Immature natural killer cell (primary cell): ENCODE data around the gene TNKS2. TPM values are rescaled to one million over a fixed set of nuclear protein-coding genes. Genes with fewer than 3 reads are reported as not detected.
A peak's percentile ranks its signal among the peaks of the same experiment; 100 is the strongest.
"Not testable (repeated sequence)": the region's sequence is repeated elsewhere in the genome, so short reads cannot be mapped to it uniquely, and the experiment has no call there.

Source experiments
- DNase-seq, 3 donors: peaks; one replicate each; pipeline ENCODE4 v3.0.0; 2022; ENCODE audit warnings: mixed read lengths in 1 of 3
- H3K27ac Mint-ChIP-seq, 6 donors: one replicate each; pipeline ENCODE4 v1.8.0; 2020; ENCODE audit warnings: mixed read lengths in 6 of 6, mild to moderate bottlenecking in 5 of 6, inconsistent platforms in 4 of 6, moderate library complexity in 3 of 6
- H3K27me3 Mint-ChIP-seq, 3 donors: one replicate each; pipeline ENCODE4 v1.8.0; 2020 to 2021; ENCODE audit warnings: low read depth in 3 of 3, mild to moderate bottlenecking in 3 of 3, mixed read lengths in 3 of 3, moderate library complexity in 3 of 3, inconsistent platforms in 1 of 3
- H3K36me3 Mint-ChIP-seq, 3 donors: one replicate each; pipeline ENCODE4 v1.8.0; 2020; ENCODE audit warnings: mixed read lengths in 3 of 3, inconsistent platforms in 2 of 3, mild to moderate bottlenecking in 2 of 3
- H3K4me1 Mint-ChIP-seq, 2 donors: one replicate each; pipeline ENCODE4 v1.8.0; 2020; ENCODE audit warnings: inconsistent platforms in 2 of 2, mild to moderate bottlenecking in 2 of 2, mixed read lengths in 2 of 2, moderate library complexity in 1 of 2
- H3K4me3 Mint-ChIP-seq, 5 donors: one replicate each; pipeline ENCODE4 v1.8.0; 2020; ENCODE audit warnings: mild to moderate bottlenecking in 5 of 5, mixed read lengths in 5 of 5, inconsistent platforms in 3 of 5, moderate library complexity in 3 of 5
- H3K9me3 Mint-ChIP-seq, 6 donors: one replicate each; pipeline ENCODE4 v1.8.0; 2020; ENCODE audit warnings: mild to moderate bottlenecking in 6 of 6, mixed read lengths in 6 of 6, inconsistent platforms in 4 of 6, moderate library complexity in 3 of 6
- polyA plus RNA-seq, 3 donors: library from polyadenylated mRNA; unstranded; fragments of 300-500 nt; fragmentation: Illumina TruSeq; gene quantifications; one replicate each; pipeline ENCODE4 v1.2.3, GENCODE V29; 2021

Gene TNKS2
- polyA plus RNA-seq, 3 donors from 2014 or later, result 21.9 to 31.1 (median 25.3) TPM

GRCh38 chr10:91800756-91801155 is 2.5 kb downstream of the TNKS2 start:
- no peak for DNase-seq
- peaks cover 92 to 94% of the 10 kb centered on the region in 2 donors for H3K4me1 Mint-ChIP-seq
- no peaks in the 10 kb centered on the region for H3K9me3 Mint-ChIP-seq
- peaks cover 7 to 15% (median 11%) of the 10 kb centered on the region in 3 donors for H3K27me3 Mint-ChIP-seq
- peak overlapping the region in 5 of 6 donors; percentile 75 to 99 (median 97) for H3K27ac Mint-ChIP-seq
- H3K36me3 Mint-ChIP-seq, result peaks cover 0 to 5% (median 0%) of the 10 kb centered on the region in 3 donors
- peak overlapping the region; percentile 94 to 97 (median 94) for H3K4me3 Mint-ChIP-seq

GRCh38 chr10:91803386-91804125 is 5.3 kb downstream of the TNKS2 start:
- H3K4me3 Mint-ChIP-seq, result no peak overlapping the region
- H3K27ac Mint-ChIP-seq, result peak overlapping the region in 5 of 6 donors; percentile 4 to 78 (median 40)
- peaks cover 80 to 92% of the 10 kb centered on the region in 2 donors for H3K4me1 Mint-ChIP-seq
- H3K9me3 Mint-ChIP-seq, result no peaks in the 10 kb centered on the region
- peaks cover 4 to 5% (median 5%) of the 10 kb centered on the region in 3 donors for H3K27me3 Mint-ChIP-seq
- peaks cover 0 to 5% (median 0%) of the 10 kb centered on the region in 3 donors for H3K36me3 Mint-ChIP-seq
- no peak for DNase-seq

GRCh38 chr10:91804126-91804510 is 5.9 kb downstream of the TNKS2 start:
- Mint-ChIP-seq H3K27ac (peak overlapping the region; percentile 4 to 82 (median 76)), H3K9me3 (no peaks in the 10 kb centered on the region), H3K4me1 (peaks cover 78 to 93% of the 10 kb centered on the region in 2 donors), H3K36me3 (peaks cover 0 to 5% (median 0%) of the 10 kb centered on the region in 3 donors), H3K27me3 (peaks cover under 1 to 2% (median 2%) of the 10 kb centered on the region in 3 donors), H3K4me3 (peak overlapping the region; percentile 8 to 54 (median 19))
- no peak for DNase-seq

- no peak for DNase-seq
- no peaks in the 10 kb centered on the region for H3K9me3 Mint-ChIP-seq
- H3K4me3 Mint-ChIP-seq, result peak overlapping the region in 2 of 5 donors; percentile 4
- H3K27ac Mint-ChIP-seq, result peak overlapping the region; percentile 4 to 60 (median 44)
- H3K27me3 Mint-ChIP-seq, result peaks cover 0 to 2% (median 2%) of the 10 kb centered on the region in 3 donors
- peaks cover 71 to 90% of the 10 kb centered on the region in 2 donors for H3K4me1 Mint-ChIP-seq
- peaks cover 0 to 5% (median 0%) of the 10 kb centered on the region in 3 donors for H3K36me3 Mint-ChIP-seq
Measured at GRCh38 chr10:91805110-91805838, 7.0 kb downstream of the TNKS2 start.

- H3K9me3 Mint-ChIP-seq, H3K4me3 Mint-ChIP-seq, H3K27ac Mint-ChIP-seq, DNase-seq, H3K36me3 Mint-ChIP-seq, H3K27me3 Mint-ChIP-seq: not testable (repeated sequence)
- H3K4me1 Mint-ChIP-seq, result peaks cover 61 to 83% of the 10 kb centered on the region in 2 donors
Measured at GRCh38 chr10:91807264-91807663, 9.0 kb downstream of the TNKS2 start.

GRCh38 chr10:91813251-91813650 is 15.0 kb downstream of the TNKS2 start:
- H3K4me3 Mint-ChIP-seq, result no peak overlapping the region
- peaks cover 0 to 15% (median 7%) of the 10 kb centered on the region in 3 donors for H3K36me3 Mint-ChIP-seq
- H3K4me1 Mint-ChIP-seq, result peaks cover 30 to 49% of the 10 kb centered on the region in 2 donors
- peaks cover 0 to 1% (median 0%) of the 10 kb centered on the region in 3 donors for H3K27me3 Mint-ChIP-seq
- H3K27ac Mint-ChIP-seq, result peak overlapping the region in 1 of 6 donors; percentile 43
- no peak for DNase-seq
- no peaks in the 10 kb centered on the region for H3K9me3 Mint-ChIP-seq

GRCh38 chr10:91816981-91817380 is 18.8 kb downstream of the TNKS2 start:
- Mint-ChIP-seq H3K27me3 (no peaks in the 10 kb centered on the region), H3K4me1 (peaks cover 14 to 22% of the 10 kb centered on the region in 2 donors), H3K4me3 (no peak overlapping the region), H3K27ac (peak overlapping the region in 1 of 6 donors; percentile 23), H3K9me3 (no peaks in the 10 kb centered on the region), H3K36me3 (peaks cover 16 to 35% (median 17%) of the 10 kb centered on the region in 3 donors)
- no peak for DNase-seq

- H3K9me3 Mint-ChIP-seq, result no peaks in the 10 kb centered on the region
- peaks cover 16 to 30% (median 17%) of the 10 kb centered on the region in 3 donors for H3K36me3 Mint-ChIP-seq
- DNase-seq, result no peak
- H3K4me1 Mint-ChIP-seq, result no peaks in the 10 kb centered on the region
- no peaks in the 10 kb centered on the region for H3K27me3 Mint-ChIP-seq
- no peak overlapping the region for H3K4me3 Mint-ChIP-seq
- peak overlapping the region in 1 of 6 donors; percentile 50 for H3K27ac Mint-ChIP-seq
Measured at GRCh38 chr10:91820144-91820543, 21.9 kb downstream of the TNKS2 start.

- H3K27me3 Mint-ChIP-seq, result no peaks in the 10 kb centered on the region
- peaks cover 23 to 44% (median 24%) of the 10 kb centered on the region in 3 donors for H3K36me3 Mint-ChIP-seq
- H3K4me3 Mint-ChIP-seq, result no peak overlapping the region
- H3K27ac Mint-ChIP-seq, result peak overlapping the region in 1 of 6 donors; percentile 6
- no peak for DNase-seq
- no peaks in the 10 kb centered on the region for H3K9me3 Mint-ChIP-seq
- no peaks in the 10 kb centered on the region for H3K4me1 Mint-ChIP-seq
Measured at GRCh38 chr10:91824076-91824475, 25.9 kb downstream of the TNKS2 start.

- Mint-ChIP-seq H3K27me3 (no peaks in the 10 kb centered on the region), H3K36me3 (peaks cover 11 to 51% (median 23%) of the 10 kb centered on the region in 3 donors)
- no peak for DNase-seq
Measured at GRCh38 chr10:91829268-91829667, 31.0 kb downstream of the TNKS2 start.

GRCh38 chr10:91838199-91838598 is 40.0 kb downstream of the TNKS2 start:
- Mint-ChIP-seq H3K4me1 (no peaks in the 10 kb centered on the region), H3K27me3 (peaks cover 0 to 3% (median 0%) of the 10 kb centered on the region in 3 donors), H3K4me3 (no peak overlapping the region), H3K9me3 (no peaks in the 10 kb centered on the region), H3K27ac (no peak overlapping the region), H3K36me3 (peaks cover 17 to 44% (median 30%) of the 10 kb centered on the region in 3 donors)
- DNase-seq, result no peak

More at GRCh38 chr10:91829268-91829667, 31.0 kb downstream of the TNKS2 start:
- no peaks in the 10 kb centered on the region for H3K4me1 Mint-ChIP-seq
- H3K4me3 Mint-ChIP-seq, result no peak overlapping the region
- no peak overlapping the region for H3K27ac Mint-ChIP-seq
- H3K9me3 Mint-ChIP-seq, result no peaks in the 10 kb centered on the region

GRCh38 chr10:91843083-91843482 is 44.9 kb downstream of the TNKS2 start:
- Mint-ChIP-seq H3K27me3 (no peaks in the 10 kb centered on the region), H3K36me3 (peaks cover 20 to 38% (median 27%) of the 10 kb centered on the region in 3 donors)

GRCh38 chr10:91856637-91857036 is 58.4 kb downstream of the TNKS2 start:
- no peak overlapping the region for H3K4me3 Mint-ChIP-seq
- H3K27ac Mint-ChIP-seq, result peak overlapping the region in 4 of 6 donors; percentile 4 to 28 (median 20)
- peaks cover 0 to 2% (median 0%) of the 10 kb centered on the region in 3 donors for H3K27me3 Mint-ChIP-seq
- H3K9me3 Mint-ChIP-seq, result peaks cover 0 to 1% (median 0%) of the 10 kb centered on the region in 6 donors
- H3K4me1 Mint-ChIP-seq, result no peaks in the 10 kb centered on the region
- peaks cover 4 to 57% (median 16%) of the 10 kb centered on the region in 3 donors for H3K36me3 Mint-ChIP-seq
- DNase-seq, result peak in 1 of 3 donors; percentile 9

More at GRCh38 chr10:91843083-91843482, 44.9 kb downstream of the TNKS2 start:
- DNase-seq, result no peak
- Mint-ChIP-seq H3K27ac (peak overlapping the region in 1 of 6 donors; percentile 34), H3K4me1 (no peaks in the 10 kb centered on the region), H3K9me3 (no peaks in the 10 kb centered on the region), H3K4me3 (no peak overlapping the region)
